CD14-positive monocyte (primary cell): ENCODE results near the gene FNIP2. TPM values are rescaled to one million over a fixed set of nuclear protein-coding genes. Genes with fewer than 3 reads are reported as not detected.

Experiments used
- DNase-seq, 3 donors: peaks; one replicate each; pipeline ENCODE4 v3.0.0-alpha.2; 2011 to 2022
- H2AFZ ChIP-seq: 2 replicates; pipeline ENCODE4 v1.6.0; 2012; ENCODE audit warnings: mild to moderate bottlenecking, low read depth, low read length, inconsistent platforms; ENCODE audit not compliant: insufficient read depth, poor library complexity, severe bottlenecking
- H3K27ac ChIP-seq, 2 donors: 1 replicate in 1 of 2; 2 replicates in 1 of 2; pipeline ENCODE4 v1.5.1; 2012 to 2013; ENCODE audit warnings: low read length in 2 of 2, control low read depth in 1 of 2, inconsistent platforms in 1 of 2, low read depth in 1 of 2, mild to moderate bottlenecking in 1 of 2
- H3K27me3 ChIP-seq, 2 donors: one replicate each; pipeline versions ENCODE4 v1.6.0 to v1.6.1; 2011 to 2013; ENCODE audit warnings: low read length in 2 of 2; ENCODE audit not compliant: control insufficient read depth in 2 of 2, insufficient read depth in 2 of 2
- H3K36me3 ChIP-seq, 2 donors: replicated peaks in 1 of 2; 1 replicate in 1 of 2; 2 replicates in 1 of 2; pipeline versions ENCODE4 v1.5.1 to v1.6.1; 2012 to 2013; ENCODE audit warnings: low read length in 2 of 2, control low read depth in 1 of 2, inconsistent platforms in 1 of 2, mild to moderate bottlenecking in 1 of 2; ENCODE audit not compliant: insufficient read depth in 2 of 2, control insufficient read depth in 1 of 2
- H3K4me1 ChIP-seq, 2 donors: 1 replicate in 1 of 2; 2 replicates in 1 of 2; pipeline versions ENCODE4 v1.5.1 to v1.6.1; 2012 to 2013; ENCODE audit warnings: low read length in 2 of 2, control low read depth in 1 of 2, inconsistent platforms in 1 of 2, mild to moderate bottlenecking in 1 of 2, moderate library complexity in 1 of 2; ENCODE audit not compliant: insufficient read depth in 2 of 2, control insufficient read depth in 1 of 2
- H3K4me2 ChIP-seq: replicated peaks from 2 replicates; pipeline ENCODE3; 2012; ENCODE audit warnings: low read length, moderate library complexity, mild to moderate bottlenecking; ENCODE audit not compliant: poor library complexity, severe bottlenecking; ENCODE audit errors: extremely low read depth
- H3K4me3 ChIP-seq, 3 experiments: fragments of 200-600 bp in 1 of 3; sonication (generic) in 1 of 3; replicated peaks in 1 of 3; 1 replicate in 2 of 3; 2 replicates in 1 of 3; pipeline ENCODE4 v1.5.1; 2011 to 2013; ENCODE audit warnings: low read length in 3 of 3, mild to moderate bottlenecking in 3 of 3, control low read depth in 2 of 3, low read depth in 2 of 3, inconsistent platforms in 1 of 3, moderate library complexity in 1 of 3
- H3K79me2 ChIP-seq: 2 replicates; pipeline ENCODE4 v1.6.0; 2012; ENCODE audit warnings: mild to moderate bottlenecking, control low read depth, inconsistent platforms, low read length, moderate library complexity; ENCODE audit not compliant: insufficient read depth
- H3K9ac ChIP-seq: 2 replicates; pipeline ENCODE4 v1.6.0; 2017; ENCODE audit warnings: low read length, mild to moderate bottlenecking; ENCODE audit not compliant: insufficient read depth, poor library complexity, severe bottlenecking
- H3K9me3 ChIP-seq, 2 donors: replicated peaks in 1 of 2; 1 replicate in 1 of 2; 2 replicates in 1 of 2; pipeline versions ENCODE4 v1.5.1 to v1.6.1; 2012 to 2013; ENCODE audit warnings: low read length in 2 of 2, control low read depth in 1 of 2; ENCODE audit not compliant: control insufficient read depth in 1 of 2, insufficient read depth in 1 of 2
- H4K20me1 ChIP-seq: 2 replicates; pipeline ENCODE4 v1.6.0; 2012; ENCODE audit warnings: mild to moderate bottlenecking, low read length, control low read depth, moderate library complexity; ENCODE audit not compliant: insufficient read depth
- H3K27ac Mint-ChIP-seq, 7 donors: one replicate each; pipeline ENCODE4 v1.8.0; 2020; ENCODE audit warnings: mild to moderate bottlenecking in 7 of 7, mixed read lengths in 7 of 7, moderate library complexity in 6 of 7, inconsistent platforms in 2 of 7
- H3K27me3 Mint-ChIP-seq, 3 donors: one replicate each; pipeline ENCODE4 v1.8.0; 2021 to 2022; ENCODE audit warnings: low read depth in 3 of 3, mild to moderate bottlenecking in 3 of 3, mixed read lengths in 3 of 3, moderate library complexity in 3 of 3, inconsistent platforms in 1 of 3
- H3K36me3 Mint-ChIP-seq, 2 donors: one replicate each; pipeline ENCODE4 v1.8.0; 2020; ENCODE audit warnings: mixed read lengths in 2 of 2, inconsistent platforms in 1 of 2, mild to moderate bottlenecking in 1 of 2
- H3K4me1 Mint-ChIP-seq: one replicate; pipeline ENCODE4 v1.8.0; 2020; ENCODE audit warnings: mild to moderate bottlenecking, mixed read lengths
- H3K4me3 Mint-ChIP-seq, 2 donors: one replicate each; pipeline ENCODE4 v1.8.0; 2020; ENCODE audit warnings: mild to moderate bottlenecking in 2 of 2, mixed read lengths in 2 of 2, moderate library complexity in 1 of 2
- H3K9me3 Mint-ChIP-seq, 7 donors: one replicate each; pipeline ENCODE4 v1.8.0; 2020 to 2022; ENCODE audit warnings: mixed read lengths in 7 of 7, mild to moderate bottlenecking in 6 of 7, moderate library complexity in 6 of 7, inconsistent platforms in 2 of 7
- CTCF ChIP-seq: fragments of 200-600 bp; IDR thresholded peaks from one replicate; pipeline ENCODE4 v1.8.0; 2022; ENCODE audit warnings: antibody characterized with exemption, mild to moderate bottlenecking
- WGBS: methylation state at CpG from one replicate; pipeline ENCODE4 v1.1.5; 2013; ENCODE audit warnings: missing lambda C conversion rate; ENCODE audit not compliant: insufficient coverage; 5-methylcytosine and 5-hydroxymethylcytosine counted together
- intact Hi-C, 2 donors: fragments of 100-400 bp; cut with micrococcal nuclease; formaldehyde crosslinking; loops; one replicate each; pipeline versions ENCODE4 v1.15.0 to v1.15.1; 2023
- polyA plus RNA-seq, 3 donors: library from polyadenylated mRNA; depleted of rRNA in 1 of 3; unstranded in 2 of 3; stranded (reverse) in 1 of 3; fragments of 300-500 nt in 2 of 3; fragments of >200 nt in 1 of 3; fragmentation: Illumina TruSeq in 2 of 3; gene quantifications; 1 replicate in 2 of 3; 2 replicates in 1 of 3; pipeline ENCODE4 v1.2.3, GENCODE V29; 2012 to 2021

FNIP2 gene
- polyA plus RNA-seq, 3 donors, result 3.5 to 7.7 (median 5.7) TPM

DNA sequence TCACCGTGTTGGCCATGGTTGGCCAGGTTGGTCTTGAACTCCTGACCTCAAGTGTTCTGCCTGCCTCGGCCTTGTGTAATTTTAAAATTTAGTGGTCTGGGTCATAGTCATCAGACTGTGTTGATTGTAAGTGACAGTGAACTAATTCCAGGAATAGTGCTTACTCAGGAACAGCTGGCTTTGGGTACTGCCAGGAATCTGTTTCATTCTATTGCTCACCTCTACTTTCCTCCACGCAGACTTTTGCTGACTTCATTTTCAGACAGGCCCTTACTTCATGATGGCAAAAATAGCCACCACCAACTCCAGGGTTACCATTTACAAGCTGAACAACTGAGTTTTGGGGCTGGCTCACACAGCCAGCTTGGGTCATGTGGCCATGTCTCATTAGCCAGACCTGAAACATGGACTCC lies 54.6 kb downstream of the FNIP2 start:
- no peak overlapping the region for H3K9ac ChIP-seq
- Mint-ChIP-seq H3K27me3 (no peaks in the 10 kb centered on the region), H3K9me3 (no peaks in the 10 kb centered on the region), H3K36me3 (peaks cover 19 to 34% of the 10 kb centered on the region in 2 donors), H3K27ac (peak overlapping the region in 3 of 7 donors; percentile 41 to 64 (median 58)), H3K4me3 (no peak overlapping the region), H3K4me1 (peaks cover 32% of the 10 kb centered on the region)
- 90% methylated on average over 2 of the region's 3 CpGs for WGBS
- peaks cover 62% of the 10 kb centered on the region for H3K79me2 ChIP-seq
- H3K4me1 ChIP-seq, result peaks cover 22 to 24% of the 10 kb centered on the region in 2 donors
- H3K27me3 ChIP-seq, result no peaks in the 10 kb centered on the region
- H3K9me3 ChIP-seq, result no peaks in the 10 kb centered on the region
- peak in 1 of 3 donors; percentile 49 for DNase-seq
- peaks cover 4 to 29% of the 10 kb centered on the region in 2 donors for H3K36me3 ChIP-seq
- no peaks in the 10 kb centered on the region for H4K20me1 ChIP-seq
- no peak overlapping the region for H3K4me3 ChIP-seq
- H3K27ac ChIP-seq, result no peak overlapping the region
- no peak overlapping the region for H2AFZ ChIP-seq
- H3K4me2 ChIP-seq, result no peak overlapping the region
- TF ChIP-seq CTCF, result no peak
- intact Hi-C loops, result no loop called here

DNA sequence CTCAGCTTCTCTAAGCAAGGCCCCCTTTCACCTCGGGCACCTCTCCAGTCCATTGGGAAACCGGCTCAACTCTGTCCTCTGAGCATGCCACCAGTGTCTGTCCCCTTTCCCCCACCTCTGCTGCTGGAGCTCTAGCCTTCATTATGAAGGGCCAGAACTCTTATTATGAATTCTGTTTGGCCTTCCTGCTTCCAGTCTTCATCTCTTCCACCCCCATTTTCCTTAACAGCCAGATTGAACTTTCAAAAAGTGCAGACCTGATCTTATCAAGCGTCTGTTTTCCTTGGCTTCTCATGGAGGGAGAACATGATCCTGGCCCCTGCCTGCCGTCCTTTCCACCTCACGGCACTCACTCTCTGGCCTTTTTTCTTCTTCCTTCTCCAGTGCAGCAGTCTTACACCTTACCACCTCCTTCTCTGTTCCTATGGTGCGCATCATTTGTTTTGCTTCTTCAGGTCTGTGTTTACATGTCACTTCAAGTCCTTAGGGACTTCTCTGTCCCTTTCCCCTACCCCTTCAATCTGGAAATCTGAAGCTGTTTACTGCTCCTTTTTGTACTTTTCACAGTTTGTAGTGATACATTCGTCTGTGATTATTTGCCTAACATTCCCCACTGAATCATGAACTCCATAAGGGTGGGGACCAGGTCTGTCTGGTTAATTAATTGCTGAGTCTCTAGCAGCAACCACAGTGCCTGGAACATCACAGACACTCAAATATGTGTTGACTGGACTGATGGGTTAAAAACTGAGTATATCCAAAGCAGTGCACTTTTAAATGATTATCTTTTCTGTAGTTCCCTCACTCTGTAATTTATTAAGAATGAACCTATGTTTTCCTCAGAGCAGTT lies 55.8 kb downstream of the FNIP2 start:
- no peaks in the 10 kb centered on the region for H3K27me3 Mint-ChIP-seq
- Histone ChIP-seq H3K9ac (no peak overlapping the region), H3K4me1 (peaks cover 12 to 15% of the 10 kb centered on the region in 2 donors), H4K20me1 (no peaks in the 10 kb centered on the region), H2AFZ (no peak overlapping the region), H3K4me2 (no peak overlapping the region), H3K36me3 (peaks cover 10 to 40% of the 10 kb centered on the region in 2 donors), H3K27ac (no peak overlapping the region), H3K27me3 (no peaks in the 10 kb centered on the region), H3K9me3 (no peaks in the 10 kb centered on the region), H3K4me3 (no peak overlapping the region), H3K79me2 (peaks cover 51% of the 10 kb centered on the region)
- no peak for DNase-seq
- H3K36me3 Mint-ChIP-seq, result peaks cover 27 to 42% of the 10 kb centered on the region in 2 donors
- peak overlapping the region in 2 of 7 donors; percentile 30 to 51 for H3K27ac Mint-ChIP-seq
- no peak for TF ChIP-seq CTCF
- no peaks in the 10 kb centered on the region for H3K9me3 Mint-ChIP-seq
- no peak overlapping the region for H3K4me3 Mint-ChIP-seq
- peaks cover 22% of the 10 kb centered on the region for H3K4me1 Mint-ChIP-seq
- intact Hi-C loops, result no loop called here
- 94% methylated on average over 5 of the region's 7 CpGs for WGBS
